Measurements from ENCODE around the gene PGP.

The PGP gene

DNA sequence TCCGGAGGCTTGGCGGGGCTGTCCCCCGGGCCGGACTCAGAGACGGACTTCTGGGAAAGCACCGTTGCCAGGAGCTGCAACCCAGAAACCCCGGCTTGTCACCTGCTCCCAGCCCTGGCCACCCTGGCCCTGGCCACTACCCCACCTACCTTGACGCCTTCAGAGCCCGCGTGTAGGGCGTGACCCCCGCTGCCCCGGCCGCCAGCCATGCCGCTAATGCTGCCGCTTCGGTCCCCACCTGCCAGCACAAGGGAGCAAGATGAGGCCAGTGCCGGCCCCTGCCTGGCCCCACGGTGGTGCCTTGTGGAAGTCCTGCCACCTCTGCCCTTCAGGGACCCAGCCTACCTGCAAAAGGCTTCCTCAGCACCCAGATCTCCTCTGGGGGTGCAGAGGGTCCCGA lies 29.7 kb downstream of the PGP start:
- Histone ChIP-seq H4K12ac (ENCODE audit: low read depth, low read length) (no peak overlapping the region), H3K27ac (ENCODE audit: low read depth, low read length) (no peak overlapping the region), H4K91ac (ENCODE audit: low read depth, low read length) (no peak overlapping the region), H2AK5ac (ENCODE audit: low read length) (no peak overlapping the region), H3K4ac (ENCODE audit: low read depth, low read length) (no peak overlapping the region), H3K9ac (ENCODE audit: low read length) (no peak overlapping the region), H2BK5ac (ENCODE audit: low read depth, low read length, poor library complexity) (no peak overlapping the region), H3K23ac (ENCODE audit: low read length) (no peak overlapping the region), H2BK12ac (ENCODE audit: low read length) (no peak overlapping the region), H3K9me3 (ENCODE audit: insufficient read depth, low read depth, low read length) (no peaks in the 10 kb centered on the region), H3K4me2 (ENCODE audit: low read length) (no peak overlapping the region), H2BK120ac (ENCODE audit: insufficient read depth, low read length, poor library complexity) (no peak overlapping the region), H3K36me3 (ENCODE audit: control insufficient read depth in 1 of 2, insufficient read depth in 2 of 2, low read length in 2 of 2) (no peaks in the 10 kb centered on the region), H3K4me3 (ENCODE audit: low read depth, low read length) (no peak overlapping the region), H3K27me3 (ENCODE audit: insufficient read depth, low read length) (no peaks in the 10 kb centered on the region), H3K18ac (ENCODE audit: low read length) (no peak overlapping the region), H3K4me1 (ENCODE audit: control insufficient read depth in 1 of 2, insufficient read depth in 2 of 2, low read length in 2 of 2) (no peaks in the 10 kb centered on the region), H2AFZ (ENCODE audit: insufficient read depth, low read length, poor library complexity) (no peak overlapping the region), H3K14ac (ENCODE audit: low read length) (no peak overlapping the region), H3K79me1 (ENCODE audit: low read length) (no peaks in the 10 kb centered on the region), H4K8ac (ENCODE audit: low read depth, low read length) (no peak overlapping the region), H3K79me2 (ENCODE audit: control insufficient read depth, insufficient read depth, low read length, poor library complexity) (no peaks in the 10 kb centered on the region)
- no peak for DNase-seq
- no CpG with 5 or more reads among the region's 20 CpGs for WGBS (ENCODE audit: extremely low coverage, insufficient coverage, insufficient read length)

DNA sequence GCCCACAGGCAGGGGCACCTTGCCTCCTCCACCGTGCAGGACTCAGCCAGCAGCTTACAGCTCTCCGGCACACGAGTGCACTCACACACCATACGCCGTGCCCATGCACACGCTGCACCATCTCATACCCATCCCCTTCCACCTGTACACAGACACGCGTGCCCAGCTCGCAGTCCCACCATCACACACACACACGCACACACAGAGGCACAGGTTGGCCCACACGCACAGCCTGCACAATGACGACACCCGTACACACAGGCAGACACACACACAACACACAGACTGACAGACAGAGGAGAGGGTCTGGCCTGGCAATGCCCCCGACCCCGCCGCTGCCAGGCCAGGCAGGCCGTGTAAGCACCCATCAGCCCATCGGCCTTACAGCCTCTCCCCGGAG lies 30.3 kb downstream of the PGP start:
- Histone ChIP-seq H3K27me3 (ENCODE audit: insufficient read depth, low read length) (no peaks in the 10 kb centered on the region), H3K9me3 (ENCODE audit: insufficient read depth, low read depth, low read length) (no peaks in the 10 kb centered on the region)
- no CpG with 5 or more reads among the region's 19 CpGs for WGBS (ENCODE audit: extremely low coverage, insufficient coverage, insufficient read length)

DNA sequence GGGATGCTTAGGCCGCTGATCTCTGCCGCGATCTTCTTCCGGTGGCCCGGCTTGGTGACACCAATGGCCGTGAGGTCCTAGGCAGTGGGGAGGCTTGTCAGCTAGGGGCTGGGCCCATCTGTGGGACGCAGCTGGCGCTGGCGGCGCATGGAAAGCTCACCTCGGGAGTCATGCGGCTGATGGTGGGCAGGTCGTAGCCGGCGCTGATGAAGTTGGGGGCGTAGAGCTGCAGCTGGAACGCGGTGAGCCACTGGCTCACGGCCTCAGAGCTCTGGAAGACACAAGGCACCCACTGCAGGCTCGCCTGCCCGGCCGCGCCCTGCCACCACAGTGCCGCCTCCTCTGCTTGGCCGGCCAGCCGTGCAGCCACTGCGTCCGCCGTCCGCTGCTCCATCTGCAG lies 31.0 kb downstream of the PGP start:
- no peak overlapping the region for H2AFZ ChIP-seq (ENCODE audit: insufficient read depth, low read length, poor library complexity)
- H3K23ac ChIP-seq (ENCODE audit: low read length): no peak overlapping the region
- no peak overlapping the region for H2BK12ac ChIP-seq (ENCODE audit: low read length)
- no peak overlapping the region for H3K27ac ChIP-seq (ENCODE audit: low read depth, low read length)
- no peak overlapping the region for H3K14ac ChIP-seq (ENCODE audit: low read length)
- no peaks in the 10 kb centered on the region for H3K79me2 ChIP-seq (ENCODE audit: control insufficient read depth, insufficient read depth, low read length, poor library complexity)
- H3K4me2 ChIP-seq (ENCODE audit: low read length): no peak overlapping the region
- H3K4ac ChIP-seq (ENCODE audit: low read depth, low read length): no peak overlapping the region
- no peaks in the 10 kb centered on the region for H3K4me1 ChIP-seq (ENCODE audit: control insufficient read depth in 1 of 2, insufficient read depth in 2 of 2, low read length in 2 of 2)
- no peak overlapping the region for H2BK120ac ChIP-seq (ENCODE audit: insufficient read depth, low read length, poor library complexity)
- H3K9me3 ChIP-seq (ENCODE audit: insufficient read depth, low read depth, low read length): no peaks in the 10 kb centered on the region
- H4K8ac ChIP-seq (ENCODE audit: low read depth, low read length): no peak overlapping the region
- H4K91ac ChIP-seq (ENCODE audit: low read depth, low read length): no peak overlapping the region
- H4K12ac ChIP-seq (ENCODE audit: low read depth, low read length): no peak overlapping the region
- DNase-seq: no peak
- no peaks in the 10 kb centered on the region for H3K27me3 ChIP-seq (ENCODE audit: insufficient read depth, low read length)
- H3K4me3 ChIP-seq (ENCODE audit: low read depth, low read length): no peak overlapping the region
- no peaks in the 10 kb centered on the region for H3K36me3 ChIP-seq (ENCODE audit: control insufficient read depth in 1 of 2, insufficient read depth in 2 of 2, low read length in 2 of 2)
- H2BK5ac ChIP-seq (ENCODE audit: low read depth, low read length, poor library complexity): no peak overlapping the region
- H2AK5ac ChIP-seq (ENCODE audit: low read length): no peak overlapping the region
- WGBS (ENCODE audit: extremely low coverage, insufficient coverage, insufficient read length): no CpG with 5 or more reads among the region's 30 CpGs
- no peaks in the 10 kb centered on the region for H3K79me1 ChIP-seq (ENCODE audit: low read length)
- no peak overlapping the region for H3K18ac ChIP-seq (ENCODE audit: low read length)
- no peak overlapping the region for H3K9ac ChIP-seq (ENCODE audit: low read length)

More for the DNA sequence above, 30.3 kb downstream of the PGP start:
- no peak overlapping the region for H2AK5ac ChIP-seq (ENCODE audit: low read length)
- H2BK120ac ChIP-seq (ENCODE audit: insufficient read depth, low read length, poor library complexity): no peak overlapping the region
- no peak overlapping the region for H3K4me2 ChIP-seq (ENCODE audit: low read length)
- peak overlapping the region; percentile 6 for H3K4me3 ChIP-seq (ENCODE audit: low read depth, low read length)
- H4K91ac ChIP-seq (ENCODE audit: low read depth, low read length): no peak overlapping the region
- no peak overlapping the region for H2AFZ ChIP-seq (ENCODE audit: insufficient read depth, low read length, poor library complexity)
- no peaks in the 10 kb centered on the region for H3K36me3 ChIP-seq (ENCODE audit: control insufficient read depth in 1 of 2, insufficient read depth in 2 of 2, low read length in 2 of 2)
- H4K8ac ChIP-seq (ENCODE audit: low read depth, low read length): no peak overlapping the region
- H3K18ac ChIP-seq (ENCODE audit: low read length): no peak overlapping the region
- H3K79me2 ChIP-seq (ENCODE audit: control insufficient read depth, insufficient read depth, low read length, poor library complexity): no peaks in the 10 kb centered on the region
- no peak overlapping the region for H4K12ac ChIP-seq (ENCODE audit: low read depth, low read length)
- no peak overlapping the region for H2BK5ac ChIP-seq (ENCODE audit: low read depth, low read length, poor library complexity)
- no peak overlapping the region for H3K14ac ChIP-seq (ENCODE audit: low read length)
- no peaks in the 10 kb centered on the region for H3K4me1 ChIP-seq (ENCODE audit: control insufficient read depth in 1 of 2, insufficient read depth in 2 of 2, low read length in 2 of 2)
- H3K27ac ChIP-seq (ENCODE audit: low read depth, low read length): no peak overlapping the region
- H3K4ac ChIP-seq (ENCODE audit: low read depth, low read length): no peak overlapping the region
- no peak overlapping the region for H3K9ac ChIP-seq (ENCODE audit: low read length)
- no peak overlapping the region for H3K23ac ChIP-seq (ENCODE audit: low read length)
- H3K79me1 ChIP-seq (ENCODE audit: low read length): no peaks in the 10 kb centered on the region
- no peak overlapping the region for H2BK12ac ChIP-seq (ENCODE audit: low read length)
- DNase-seq: no peak

DNA sequence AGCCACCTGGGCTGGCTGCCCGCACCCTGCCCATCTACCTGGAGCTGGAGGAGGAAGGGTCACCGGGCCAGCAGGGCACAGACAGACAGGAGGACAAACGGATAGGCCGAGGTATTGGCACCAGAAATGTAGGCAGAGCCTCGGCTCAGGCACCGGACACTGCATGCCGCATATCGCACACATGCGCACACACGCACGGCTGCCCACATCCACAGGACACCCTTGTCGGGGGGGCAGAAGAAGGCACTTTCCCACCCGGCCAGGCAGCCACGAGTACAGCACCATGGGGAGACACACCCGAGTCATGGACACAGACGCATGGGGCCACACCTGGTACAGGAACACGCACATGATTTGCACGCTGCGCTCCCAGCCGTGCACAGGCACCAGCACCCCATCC lies 32.7 kb downstream of the PGP start:
- Histone ChIP-seq H3K23ac (ENCODE audit: low read length) (no peak overlapping the region), H3K4me2 (ENCODE audit: low read length) (no peak overlapping the region), H2AK5ac (ENCODE audit: low read length) (no peak overlapping the region), H3K79me1 (ENCODE audit: low read length) (no peaks in the 10 kb centered on the region), H3K4me1 (ENCODE audit: control insufficient read depth in 1 of 2, insufficient read depth in 2 of 2, low read length in 2 of 2) (no peaks in the 10 kb centered on the region), H3K4me3 (ENCODE audit: low read depth, low read length) (no peak overlapping the region), H3K9ac (ENCODE audit: low read length) (no peak overlapping the region), H4K8ac (ENCODE audit: low read depth, low read length) (no peak overlapping the region), H2AFZ (ENCODE audit: insufficient read depth, low read length, poor library complexity) (no peak overlapping the region), H3K27me3 (ENCODE audit: insufficient read depth, low read length) (no peaks in the 10 kb centered on the region), H3K4ac (ENCODE audit: low read depth, low read length) (no peak overlapping the region), H3K18ac (ENCODE audit: low read length) (no peak overlapping the region), H4K91ac (ENCODE audit: low read depth, low read length) (no peak overlapping the region), H4K12ac (ENCODE audit: low read depth, low read length) (no peak overlapping the region), H3K9me3 (ENCODE audit: insufficient read depth, low read depth, low read length) (peaks cover 6% of the 10 kb centered on the region), H2BK120ac (ENCODE audit: insufficient read depth, low read length, poor library complexity) (no peak overlapping the region), H3K27ac (ENCODE audit: low read depth, low read length) (no peak overlapping the region), H3K79me2 (ENCODE audit: control insufficient read depth, insufficient read depth, low read length, poor library complexity) (no peaks in the 10 kb centered on the region), H3K14ac (ENCODE audit: low read length) (no peak overlapping the region), H3K36me3 (ENCODE audit: control insufficient read depth in 1 of 2, insufficient read depth in 2 of 2, low read length in 2 of 2) (peaks cover 7 to 8% of the 10 kb centered on the region in 2 experiments), H2BK12ac (ENCODE audit: low read length) (no peak overlapping the region), H2BK5ac (ENCODE audit: low read depth, low read length, poor library complexity) (no peak overlapping the region)
- WGBS (ENCODE audit: extremely low coverage, insufficient coverage, insufficient read length): no CpG with 5 or more reads among the region's 20 CpGs
- DNase-seq: no peak

Data from trophoblast cell (in vitro differentiated cells and primary cell).